DMS153 treated with DMSO at 0.1 percent for 48 hours (cell line): ENCODE data around the gene ZC2HC1B.

Source experiments
- DNase-seq: peaks from one replicate; lab custom pipeline; 2025; ENCODE audit not compliant: unreplicated experiment; lab: John Stamatoyannopoulos, UW

ZC2HC1B gene

DNA sequence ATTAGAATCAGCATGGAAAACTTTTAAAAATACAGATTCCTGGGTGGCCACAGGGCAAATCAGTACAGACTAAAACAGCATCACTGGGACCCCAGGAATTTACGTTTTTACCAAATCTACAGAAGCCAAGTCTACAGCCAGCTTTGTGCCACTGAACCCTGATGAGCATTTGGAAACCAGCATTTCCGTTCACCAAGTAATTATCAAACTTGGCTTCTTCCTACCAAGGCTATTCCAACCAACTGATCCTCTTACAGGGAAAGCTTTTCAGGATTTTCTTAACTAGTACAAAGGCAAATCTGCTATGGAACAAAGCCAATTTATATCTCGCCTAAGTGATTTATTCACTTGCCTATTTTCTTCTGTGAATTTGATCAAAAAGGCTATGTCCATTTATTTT is 96.8 kb downstream of the ZC2HC1B start:
- DNase-seq, result no peak

DNA sequence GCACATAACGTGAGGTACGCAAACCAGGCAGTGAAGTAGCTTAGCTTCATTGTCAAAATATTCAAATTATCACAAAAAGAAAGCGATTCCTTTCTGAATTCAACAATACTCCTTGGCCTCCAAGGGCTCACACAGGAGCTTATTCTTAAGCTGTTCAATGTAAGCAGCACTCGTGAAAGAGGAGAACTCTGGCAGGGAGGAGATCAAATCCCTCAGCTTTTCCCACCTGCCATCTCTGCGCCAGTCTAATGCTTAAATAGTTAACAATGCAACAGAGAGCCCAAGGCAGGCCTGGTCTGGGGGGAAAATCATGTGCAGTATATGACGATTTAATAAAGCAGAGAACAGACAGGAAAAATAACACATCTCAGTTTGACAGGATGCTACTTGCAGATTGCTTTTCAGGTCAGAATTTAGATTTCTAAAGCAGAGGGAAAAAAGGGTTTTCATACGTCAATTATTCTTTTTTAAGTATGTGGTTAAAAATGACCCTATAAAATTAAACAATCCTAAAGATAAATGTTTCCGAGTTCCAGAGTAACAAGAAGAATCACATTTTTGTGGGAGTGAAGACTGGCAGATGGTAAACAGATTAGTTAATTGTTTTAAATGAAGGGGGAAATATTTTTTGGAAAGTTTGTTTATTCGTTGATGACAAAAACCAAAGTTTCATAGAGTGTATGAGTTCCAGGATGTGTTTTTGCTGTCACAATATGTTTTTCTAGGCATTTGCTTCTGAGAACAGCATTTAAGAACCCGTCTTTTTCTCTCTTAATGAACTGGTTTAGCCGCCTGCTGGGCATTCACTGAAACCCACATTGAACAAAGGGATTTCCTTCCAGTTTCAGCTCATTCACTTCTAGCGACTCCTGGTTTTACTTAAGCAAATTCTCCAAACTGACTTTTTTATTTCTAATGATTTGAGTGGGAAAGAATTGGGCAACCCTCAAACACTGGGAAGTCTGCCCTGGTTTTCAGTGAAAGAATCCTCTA is 97.9 kb downstream of the ZC2HC1B start:
- DNase-seq, result no peak

DNA sequence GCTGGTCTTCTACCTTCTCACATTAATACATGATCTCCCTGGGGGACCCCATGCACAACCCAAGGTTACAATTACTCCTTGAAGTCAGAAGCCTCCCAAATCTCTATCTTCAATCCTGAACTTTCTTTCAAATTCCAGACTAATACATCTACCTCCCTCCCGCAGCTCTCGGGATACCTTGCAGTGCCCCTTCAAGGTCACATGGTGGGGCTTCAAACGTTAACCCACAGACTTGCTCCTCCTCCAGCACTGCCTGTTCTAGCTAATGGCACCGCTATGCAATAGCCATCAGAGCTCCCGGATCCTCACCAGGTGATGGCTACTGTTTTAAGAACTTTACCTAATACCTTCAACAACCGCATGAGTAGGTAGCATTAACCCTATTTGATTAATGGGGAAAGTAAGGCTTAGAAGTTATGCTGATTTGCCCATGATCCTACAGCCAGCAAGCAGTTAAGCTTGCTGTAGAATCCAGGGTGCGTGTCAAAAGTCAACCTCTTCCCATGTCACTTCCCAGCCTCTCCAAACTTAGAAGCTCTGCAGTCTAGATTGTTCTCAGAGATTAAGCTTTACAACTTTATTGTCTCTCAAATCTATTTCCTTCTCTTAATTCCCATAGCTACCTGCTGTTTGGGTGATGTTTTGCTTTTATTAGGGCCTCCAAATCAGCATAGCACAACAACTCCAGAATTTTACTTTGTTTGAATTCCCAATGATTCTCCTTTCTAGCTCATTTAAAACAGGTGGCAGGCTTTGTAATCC is 99.1 kb downstream of the ZC2HC1B start:
- DNase-seq, result no peak

DNA sequence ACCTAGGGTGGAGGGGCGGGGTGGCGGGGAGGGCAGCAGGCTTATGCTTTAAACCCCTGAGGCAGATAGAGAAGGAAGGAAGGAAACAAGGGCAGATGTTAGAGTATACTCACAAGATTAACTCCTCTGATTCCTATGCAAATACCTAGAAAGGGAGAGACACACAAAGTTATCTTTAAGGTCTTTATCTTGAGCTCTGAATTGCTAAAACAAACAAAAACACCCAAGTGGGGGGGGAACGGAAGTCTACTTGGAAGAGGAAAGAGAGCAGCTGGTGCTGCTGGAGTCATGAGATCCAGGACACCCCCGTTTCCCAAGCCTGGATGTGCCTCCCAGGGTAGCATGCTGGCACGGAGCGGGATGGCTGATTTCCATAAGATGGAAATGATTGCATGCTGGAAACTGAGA is 100.4 kb downstream of the ZC2HC1B start:
- DNase-seq, result no peak

DNA sequence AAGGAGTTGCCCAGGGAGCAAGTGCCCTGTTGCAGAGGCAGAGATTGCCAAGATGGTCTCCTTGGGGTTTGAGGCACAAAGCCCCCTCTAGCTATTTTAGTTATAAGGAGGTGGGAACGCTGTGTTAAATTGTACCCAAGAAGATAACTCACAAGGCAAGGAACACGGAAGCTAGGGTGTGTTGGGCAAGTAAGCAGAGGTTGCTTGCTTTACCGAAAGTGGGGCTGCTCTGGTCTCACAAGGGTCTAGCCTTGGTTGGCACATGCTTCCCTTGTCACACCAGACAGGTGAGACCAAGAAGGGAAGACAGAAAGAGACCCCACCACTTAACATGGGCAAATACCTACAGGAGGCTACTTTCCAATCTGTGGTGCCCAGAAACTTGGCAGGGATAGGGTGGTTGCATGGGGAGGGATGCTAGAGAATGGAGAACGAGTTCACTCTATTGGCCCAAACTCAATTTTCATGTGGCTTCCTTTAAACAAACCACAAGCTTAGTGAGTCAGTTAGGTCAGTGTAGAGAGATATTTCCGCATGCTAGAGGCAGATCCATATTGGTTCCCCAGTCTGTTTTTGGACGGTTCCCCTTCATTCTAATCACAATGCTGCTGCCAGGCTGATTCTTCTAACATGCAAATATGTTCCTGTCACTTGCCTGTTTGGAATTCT is 101.4 kb downstream of the ZC2HC1B start:
- no peak for DNase-seq

DNA sequence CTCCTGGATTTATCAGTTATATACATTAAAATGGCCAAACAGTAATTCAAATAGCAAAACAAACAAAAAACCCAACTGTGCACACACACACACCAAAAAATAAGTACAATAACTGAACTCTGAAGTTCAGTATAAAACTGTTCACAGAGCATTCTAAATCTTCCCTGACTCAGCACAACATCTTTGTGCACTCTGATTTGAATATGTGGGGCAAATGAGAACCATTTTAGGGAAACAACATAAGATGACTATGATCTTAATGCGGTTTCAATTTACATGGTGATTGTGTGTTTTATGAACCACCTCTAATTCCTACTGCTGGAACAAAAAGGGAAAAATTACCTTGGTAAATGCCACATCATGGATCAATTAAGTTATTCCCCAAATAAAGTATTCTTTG is 102.0 kb downstream of the ZC2HC1B start:
- DNase-seq, result no peak

DNA sequence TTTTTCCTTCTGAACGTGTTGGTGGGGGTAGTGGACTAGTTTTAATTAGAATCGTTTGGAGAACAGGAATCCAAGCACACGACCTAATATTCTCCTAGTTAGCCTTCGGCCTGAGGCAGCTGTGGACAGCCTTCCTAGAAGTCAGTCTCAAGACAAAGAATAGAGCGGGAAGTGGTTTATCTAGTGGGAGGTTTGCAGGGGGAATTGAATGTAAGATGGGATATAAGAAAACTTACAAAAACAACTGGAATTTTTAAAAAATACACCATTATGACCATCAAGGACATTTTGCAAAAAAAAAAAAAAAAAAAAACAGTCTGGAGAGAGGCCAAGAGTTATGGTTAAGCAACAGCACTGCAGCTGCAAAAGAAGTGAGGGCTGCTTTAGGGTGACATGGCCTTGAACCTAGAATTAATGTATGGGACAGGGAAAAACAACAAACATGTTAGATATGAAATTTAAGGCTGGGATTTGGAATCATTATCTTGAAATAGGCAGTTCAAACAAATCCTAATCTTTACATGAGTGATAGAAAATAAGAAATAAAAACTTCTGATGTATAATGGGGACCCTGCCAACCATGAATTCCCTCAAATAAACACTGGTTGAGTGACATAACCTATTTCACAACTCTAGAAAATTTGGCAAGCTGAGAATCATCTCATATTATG is 103.6 kb downstream of the ZC2HC1B start:
- no peak for DNase-seq

DNA sequence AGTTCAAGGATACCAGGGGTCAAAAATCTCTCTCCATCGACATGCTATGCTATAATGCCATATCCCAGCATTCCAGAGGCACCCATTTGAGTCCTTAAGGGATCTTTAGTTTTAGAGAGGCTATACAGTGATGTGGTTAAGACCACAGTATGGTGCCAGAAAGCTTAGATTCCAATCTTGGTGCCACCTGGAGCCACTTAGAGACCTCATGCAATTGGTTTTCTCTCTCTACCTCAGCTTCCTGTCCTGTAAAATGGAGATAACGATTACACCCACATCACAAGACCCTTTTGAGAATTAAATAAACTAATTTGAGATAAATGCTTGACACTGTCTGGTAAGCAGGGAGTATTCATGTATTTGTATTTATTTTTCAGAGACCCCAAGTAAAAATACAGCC is 104.8 kb downstream of the ZC2HC1B start:
- no peak for DNase-seq

DNA sequence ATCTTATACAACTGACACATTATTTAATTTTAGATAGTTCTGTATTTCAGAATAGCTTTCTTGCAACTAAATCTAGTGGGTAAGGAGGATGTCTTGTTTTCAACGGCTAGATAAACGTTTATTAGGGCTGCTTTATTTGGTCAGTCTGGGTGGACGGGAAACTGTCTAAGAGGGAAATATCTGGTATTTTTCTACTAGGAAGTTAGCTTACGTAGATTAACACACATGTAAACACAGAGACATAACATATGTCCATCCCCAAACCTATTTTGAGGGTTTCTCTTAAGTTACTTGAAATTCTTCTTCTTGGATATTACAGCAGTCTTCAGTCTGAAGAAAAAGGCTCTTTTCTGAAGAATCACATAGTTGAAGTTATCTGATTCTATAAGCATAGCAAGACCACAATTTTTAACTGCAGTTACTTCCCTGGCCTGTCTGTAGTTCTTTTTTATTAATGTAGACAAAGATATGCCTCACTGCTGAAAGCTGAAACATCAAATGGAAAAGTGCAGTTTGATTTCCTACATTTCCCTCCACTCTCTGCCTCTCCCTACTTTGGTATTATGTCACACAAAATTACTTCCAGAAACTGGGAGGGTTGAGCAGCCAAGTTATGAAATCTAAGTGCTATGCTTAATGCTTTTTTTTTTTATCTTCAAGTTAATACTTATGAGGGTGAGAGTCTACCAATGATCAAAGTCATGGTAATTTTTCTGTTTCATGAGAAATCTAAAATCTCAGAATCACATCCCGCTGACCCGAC is 106.4 kb downstream of the ZC2HC1B start:
- no peak for DNase-seq

DNA sequence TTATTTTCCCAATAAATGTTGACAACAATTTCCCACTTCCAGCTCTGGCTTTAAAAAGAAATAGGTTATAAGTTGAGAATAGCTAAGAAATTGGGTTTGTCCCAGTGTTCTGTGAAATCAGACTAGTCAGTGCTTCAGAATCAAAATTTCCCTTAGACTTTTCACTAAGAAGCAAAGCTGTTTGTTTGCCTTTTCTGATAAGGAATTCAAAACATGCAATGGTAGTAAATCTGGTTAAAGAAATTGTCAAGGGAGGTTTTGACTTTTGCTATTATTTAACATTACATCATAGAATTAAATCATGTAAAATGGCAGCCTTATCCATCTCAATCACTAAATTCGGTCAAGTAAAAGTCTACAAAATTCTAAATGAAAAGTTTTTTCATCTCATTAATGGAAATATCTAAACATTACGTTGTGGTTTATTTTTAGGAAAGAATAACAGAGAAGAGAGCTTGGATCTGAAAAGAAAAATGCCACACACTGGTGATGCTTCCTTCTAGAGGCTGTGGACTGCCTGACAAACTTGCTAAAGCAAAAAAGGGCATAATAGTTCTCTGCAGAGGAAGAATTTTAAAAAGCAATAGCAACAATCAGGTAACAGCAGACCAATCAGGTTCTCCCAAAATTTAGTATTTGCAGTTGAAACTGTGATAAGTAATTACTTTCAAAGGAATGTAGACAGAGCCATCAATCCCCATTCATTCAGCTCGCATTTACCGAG is 107.4 kb downstream of the ZC2HC1B start:
- DNase-seq, result no peak

DNA sequence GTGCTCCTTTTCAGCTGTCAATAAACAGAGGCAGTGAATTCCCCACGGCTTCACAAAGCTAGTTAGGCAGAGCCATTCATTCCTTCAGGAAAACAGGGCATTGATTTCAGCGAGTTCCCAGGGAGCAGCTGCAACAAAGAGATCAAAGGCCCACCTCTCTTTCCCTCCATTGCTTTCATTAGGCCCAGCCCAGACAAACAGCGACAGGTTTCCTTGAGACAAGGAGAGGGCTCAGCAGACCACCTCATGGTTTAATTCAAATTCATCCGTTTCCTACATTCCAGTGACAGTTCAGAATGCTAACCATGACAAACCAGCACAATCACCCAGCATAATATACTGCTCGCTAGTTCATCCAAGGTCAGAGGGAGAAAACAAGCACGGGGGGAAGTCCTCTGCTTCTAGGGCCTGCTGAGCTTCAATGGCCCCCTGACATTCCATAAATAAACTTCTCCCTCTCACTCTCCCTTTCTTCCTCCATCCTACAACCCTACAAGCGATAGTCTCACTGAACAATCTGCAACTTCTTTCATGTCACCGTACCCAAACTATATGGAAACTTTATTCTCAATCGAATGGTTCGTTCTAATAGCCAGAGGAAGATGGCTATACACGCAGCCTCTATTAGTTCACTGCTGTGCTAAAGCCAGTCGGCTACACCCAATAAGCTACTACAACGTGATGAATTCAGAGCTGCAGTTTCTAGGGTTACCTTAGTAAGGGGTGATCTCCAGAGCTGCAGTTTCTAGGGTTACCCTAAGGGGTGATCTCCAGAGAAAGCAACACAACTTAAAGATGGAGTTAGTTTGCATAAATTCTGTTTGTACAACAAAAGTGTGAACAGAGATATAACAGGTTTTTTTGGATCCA is 109.1 kb downstream of the ZC2HC1B start:
- DNase-seq, result no peak

DNA sequence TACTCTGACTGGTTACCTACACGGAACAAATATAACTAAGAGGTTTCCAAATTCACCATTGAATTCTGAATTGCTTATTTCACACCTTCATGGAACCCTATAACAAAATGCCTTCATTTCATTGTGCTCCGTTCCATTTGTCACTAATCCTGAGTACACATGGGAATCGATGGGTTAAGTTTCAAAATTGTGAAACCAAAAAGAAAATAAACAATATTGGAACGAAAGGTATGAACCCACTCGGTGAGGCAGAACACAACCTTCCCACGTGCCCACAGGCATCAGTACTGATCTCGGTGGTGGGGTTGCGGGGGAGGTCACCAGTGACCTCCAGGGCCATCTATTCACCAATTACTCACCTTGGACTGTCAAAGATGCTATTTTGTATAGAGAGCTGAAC is 109.8 kb downstream of the ZC2HC1B start:
- no peak for DNase-seq

DNA sequence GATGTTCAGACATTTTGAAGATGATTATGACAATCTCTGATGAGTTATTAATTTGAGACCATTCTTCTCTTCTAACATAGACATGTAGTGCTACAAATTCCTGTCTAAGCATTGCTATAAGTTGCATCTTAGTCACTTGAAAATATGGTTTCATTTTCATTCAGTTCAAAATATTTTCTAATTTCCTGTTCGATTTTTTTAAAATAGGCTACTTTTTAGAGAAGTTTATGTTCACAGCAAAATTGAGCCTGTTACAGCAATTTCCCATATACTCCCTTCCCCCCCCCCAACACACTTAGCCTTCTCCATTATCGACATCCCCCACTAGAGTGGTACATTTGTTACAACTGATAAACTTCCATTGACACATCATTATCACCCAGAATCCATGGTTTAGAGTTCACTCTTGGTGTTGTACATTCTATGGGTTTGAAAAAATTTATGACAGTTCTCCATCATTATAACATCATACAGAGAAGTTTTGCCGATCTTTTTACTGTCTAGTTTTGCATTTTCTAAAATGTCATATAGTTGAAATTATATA is 112.6 kb downstream of the ZC2HC1B start:
- no peak for DNase-seq

DNA sequence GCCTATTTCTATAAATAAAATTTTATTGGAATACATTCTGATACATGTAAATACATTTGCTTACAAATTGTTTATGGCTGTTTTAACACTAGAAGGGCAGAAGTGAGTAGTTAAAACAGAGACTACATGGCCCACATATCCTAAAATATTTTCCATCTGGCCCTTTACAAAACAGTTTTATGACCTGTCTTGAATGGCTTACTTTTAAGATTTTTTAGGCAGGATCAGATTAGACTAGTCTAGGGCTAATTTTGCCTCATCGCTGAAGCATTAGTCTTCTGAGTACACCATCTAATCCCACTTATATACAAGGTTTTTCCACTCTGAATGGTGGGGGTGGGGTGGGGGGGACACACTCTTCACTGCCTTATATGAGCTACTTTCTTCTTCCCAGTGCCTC is 116.6 kb downstream of the ZC2HC1B start:
- no peak for DNase-seq

DNA sequence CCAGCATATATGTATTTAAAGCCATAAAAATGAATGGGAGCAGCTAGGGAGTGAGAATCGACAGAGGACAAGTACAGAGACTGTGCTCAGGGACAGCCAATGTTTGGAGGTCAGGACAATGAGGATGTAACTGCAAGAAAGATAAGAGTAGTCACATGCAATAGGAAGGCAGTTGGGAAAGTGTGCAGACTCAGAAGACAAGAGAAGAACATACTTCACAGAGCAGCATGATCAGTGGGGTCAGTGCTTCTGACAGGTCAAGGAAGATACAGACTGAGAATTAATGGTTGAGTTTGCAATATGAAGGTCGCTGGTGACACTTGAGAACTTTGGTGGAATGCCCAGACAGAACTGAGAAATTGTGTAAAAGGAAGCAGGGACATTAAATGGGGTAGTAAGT is 118.7 kb downstream of the ZC2HC1B start:
- no peak for DNase-seq

DNA sequence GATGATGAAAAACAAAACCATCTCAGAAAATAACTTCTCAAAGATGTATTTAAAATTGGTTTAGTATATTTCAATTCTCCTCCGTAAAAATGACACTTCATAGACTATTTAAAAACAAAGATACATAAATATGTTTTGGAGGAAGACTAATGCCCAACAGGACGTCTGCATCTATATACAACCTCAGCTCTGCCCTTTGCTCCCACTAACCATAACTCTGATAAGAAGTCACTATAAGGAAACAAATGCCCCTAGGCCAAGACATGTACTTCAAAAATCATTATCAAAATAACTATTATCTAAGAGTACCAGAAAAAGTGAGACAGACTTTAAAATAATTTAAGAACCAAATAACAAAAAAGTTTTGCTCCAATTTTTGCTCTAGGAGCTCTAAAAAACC is 120.4 kb downstream of the ZC2HC1B start:
- no peak for DNase-seq

DNA sequence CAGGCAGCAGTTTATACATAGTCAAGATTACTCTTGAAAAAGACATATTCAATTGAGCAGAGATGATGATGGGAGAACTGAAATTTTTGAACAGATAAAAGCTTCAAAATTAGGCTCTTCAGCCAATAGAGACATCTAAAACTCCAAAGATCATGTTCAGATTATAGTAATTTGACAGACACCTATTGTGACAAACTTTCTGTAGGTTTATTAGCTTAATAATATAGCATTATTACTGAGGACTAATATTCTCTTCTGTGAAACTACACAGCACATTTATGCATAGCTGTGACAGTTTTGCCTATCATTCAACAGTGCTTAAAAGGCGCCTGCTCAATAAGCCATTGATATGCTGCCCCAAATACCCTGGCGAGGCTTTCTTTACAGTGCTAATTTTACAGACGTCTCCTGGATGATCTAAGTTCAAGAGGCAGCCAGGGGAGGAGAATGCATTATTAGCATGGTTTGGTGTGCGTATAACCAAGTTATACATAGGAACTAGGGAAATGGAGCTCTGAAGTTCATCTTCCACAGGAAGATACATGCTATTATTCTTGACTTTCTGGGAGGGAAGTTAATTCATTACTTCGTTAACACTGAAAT is 122.3 kb downstream of the ZC2HC1B start:
- no peak for DNase-seq
